Fibroblast of skin of right quadriceps (primary cell): ENCODE measurements around the gene ABHD16A.
A peak's percentile ranks its signal among the peaks of the same experiment; 100 is the strongest.

ENCODE experiments used
- DNase-seq: peaks from one replicate; pipeline ENCODE4 v3.0.0-alpha.2; 2013

The ABHD16A gene

GRCh38 chr6:31702819-31703716 is at the start of gene ABHD16A:
TSS of gene ABHD16A (minus strand) at chr6:31703324. CDS start at chr6:31703281, 43 bp downstream.
- DNase-seq: peak; percentile 98

- peak; percentile 77 for DNase-seq
Observed at GRCh38 chr6:31752739-31753319, 49.7 kb upstream of the ABHD16A start.

GRCh38 chr6:31750411-31751022 is 47.4 kb upstream of the ABHD16A start:
- no peak for DNase-seq

- no peak for DNase-seq
Observed at GRCh38 chr6:31749301-31750036, 46.3 kb upstream of the ABHD16A start.

GRCh38 chr6:31744422-31744821 is 41.3 kb upstream of the ABHD16A start:
- no peak for DNase-seq

GRCh38 chr6:31742894-31743293 is 39.8 kb upstream of the ABHD16A start:
- no peak for DNase-seq

- DNase-seq: no peak
Observed at GRCh38 chr6:31741815-31742214, 38.7 kb upstream of the ABHD16A start.

- no peak for DNase-seq
Observed at GRCh38 chr6:31740397-31741223, 37.5 kb upstream of the ABHD16A start.

- DNase-seq: peak; percentile 99
Observed at GRCh38 chr6:31739639-31740396, 36.7 kb upstream of the ABHD16A start, which contains the start of gene MSH5. TSS of gene MSH5 (plus strand) at chr6:31740005. CDS start at chr6:31740467, 462 bp downstream.

GRCh38 chr6:31737991-31738979 is 35.2 kb upstream of the ABHD16A start:
- peak; percentile 85 for DNase-seq

GRCh38 chr6:31737315-31737990 is 34.3 kb upstream of the ABHD16A start:
- DNase-seq: peak; percentile 34

GRCh38 chr6:31736768-31737314 is 33.7 kb upstream of the ABHD16A start:
- DNase-seq: no peak

- DNase-seq: peak; percentile 87
Observed at GRCh38 chr6:31736021-31736767, 33.1 kb upstream of the ABHD16A start, which contains the start of gene CLIC1. TSS of gene CLIC1 (minus strand) at chr6:31736530. CDS start at chr6:31736300, 230 bp downstream.

- peak; percentile 82 for DNase-seq
Observed at GRCh38 chr6:31734821-31735406, 31.8 kb upstream of the ABHD16A start.

GRCh38 chr6:31734247-31734820 is 31.2 kb upstream of the ABHD16A start:
- DNase-seq: no peak

- DNase-seq: no peak
Observed at GRCh38 chr6:31733734-31734133, 30.6 kb upstream of the ABHD16A start.

- no peak for DNase-seq
Observed at GRCh38 chr6:31732029-31732428, 28.9 kb upstream of the ABHD16A start.
